ENCODE results near the gene MAP1LC3A.
"Not testable (repeated sequence)": the region's sequence is repeated elsewhere in the genome, so short reads cannot be mapped to it uniquely, and the experiment has no call there.

The MAP1LC3A gene

DNA sequence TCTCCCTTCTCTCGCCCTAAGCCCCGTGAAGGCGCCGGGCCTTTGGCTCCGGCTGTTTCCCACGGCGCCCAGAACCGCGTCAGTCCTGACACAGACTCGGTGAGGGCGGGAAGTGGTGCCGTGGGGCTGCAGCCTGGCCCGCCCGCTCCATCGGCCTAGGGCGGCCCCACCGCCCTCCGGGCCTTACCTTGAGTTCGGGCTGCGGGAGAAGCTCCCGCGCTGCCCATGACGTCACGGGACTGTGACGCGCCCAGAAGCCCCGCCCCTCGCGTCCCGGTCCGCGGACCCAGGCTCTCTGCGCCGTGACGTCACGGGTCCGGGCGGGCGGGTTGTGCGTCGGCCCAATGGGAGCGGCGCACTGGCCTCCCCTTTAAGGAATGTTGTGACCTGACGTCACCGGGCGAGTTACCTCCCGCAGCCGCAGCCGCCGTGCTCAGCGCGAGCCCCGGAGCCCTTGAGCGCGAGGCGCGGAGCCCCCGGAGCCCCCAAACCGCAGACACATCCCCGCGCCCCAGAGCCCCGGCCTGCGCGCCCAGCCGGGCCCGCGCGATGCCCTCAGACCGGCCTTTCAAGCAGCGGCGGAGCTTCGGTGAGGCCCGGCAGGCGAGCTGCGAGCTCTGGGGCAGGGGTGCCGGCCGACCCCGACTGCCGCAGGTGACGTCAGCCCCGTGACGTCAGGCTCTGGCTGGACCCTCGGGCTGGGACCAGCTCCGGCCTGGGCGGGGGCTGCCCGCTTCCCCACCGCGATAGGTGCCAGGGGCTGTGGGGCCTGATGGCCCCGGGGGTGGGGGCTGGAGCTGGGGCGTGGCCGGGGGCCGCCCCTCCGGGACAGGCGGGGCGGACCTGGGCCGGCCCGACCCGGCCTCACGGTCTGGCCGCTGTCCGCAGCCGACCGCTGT is at the start of gene MAP1LC3A:
Gene MAP1LC3A (plus strand): TSS at position 399 of the 899 bp plus-strand sequence. CDS start 151 bp downstream, at position 550.
- DNase-seq (ENCODE audit: low read depth): peak; percentile 91

- no peak for DNase-seq (ENCODE audit: low read depth)
These were observed 47.9 kb upstream of the MAP1LC3A start for GRCh38 chr20:34510575-34510974.

GRCh38 chr20:34511891-34512265 is 46.6 kb upstream of the MAP1LC3A start:
- DNase-seq (ENCODE audit: low read depth): no peak

GRCh38 chr20:34512266-34512954 is 46.1 kb upstream of the MAP1LC3A start:
- no peak for DNase-seq (ENCODE audit: low read depth)

- DNase-seq (ENCODE audit: low read depth): no peak
These were observed 45.5 kb upstream of the MAP1LC3A start for GRCh38 chr20:34512955-34513419.

DNA sequence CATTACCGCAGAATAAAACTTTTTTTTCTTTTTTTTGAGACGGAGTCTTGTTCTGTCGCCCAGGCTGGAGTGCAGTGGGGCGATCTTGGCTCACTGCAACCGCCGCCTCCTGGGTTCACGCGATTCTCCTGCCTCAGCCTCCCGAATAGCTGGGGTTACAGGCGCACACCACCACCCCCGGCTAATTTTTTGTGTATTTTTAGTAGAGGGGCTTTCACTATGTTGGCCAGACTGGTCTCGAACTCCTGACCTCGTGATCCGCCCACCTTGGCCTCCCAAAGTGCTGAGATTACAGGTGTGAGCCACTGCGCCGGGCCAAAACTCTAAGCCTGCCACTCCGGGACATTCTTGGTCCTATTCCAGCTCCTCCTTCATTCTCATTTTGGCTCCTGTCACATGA is 44.5 kb upstream of the MAP1LC3A start:
- DNase-seq (ENCODE audit: low read depth): not testable (repeated sequence)

GRCh38 chr20:34514897-34515483 is 43.5 kb upstream of the MAP1LC3A start:
- no peak for DNase-seq (ENCODE audit: low read depth)

- peak; percentile 29 for DNase-seq (ENCODE audit: low read depth)
These were observed 42.9 kb upstream of the MAP1LC3A start for GRCh38 chr20:34515484-34516246.

GRCh38 chr20:34516247-34517113 is 42.0 kb upstream of the MAP1LC3A start, which contains the start of gene DYNLRB1:
DYNLRB1 (plus strand) TSS chr20:34516422; CDS start chr20:34516459, 37 bp downstream.
- peak; percentile 87 for DNase-seq (ENCODE audit: low read depth)

GRCh38 chr20:34517114-34517505 is 41.4 kb upstream of the MAP1LC3A start:
- DNase-seq (ENCODE audit: low read depth): no peak

- not testable (repeated sequence) for DNase-seq (ENCODE audit: low read depth)
These were observed 39.7 kb upstream of the MAP1LC3A start for GRCh38 chr20:34518863-34519262.

DNA sequence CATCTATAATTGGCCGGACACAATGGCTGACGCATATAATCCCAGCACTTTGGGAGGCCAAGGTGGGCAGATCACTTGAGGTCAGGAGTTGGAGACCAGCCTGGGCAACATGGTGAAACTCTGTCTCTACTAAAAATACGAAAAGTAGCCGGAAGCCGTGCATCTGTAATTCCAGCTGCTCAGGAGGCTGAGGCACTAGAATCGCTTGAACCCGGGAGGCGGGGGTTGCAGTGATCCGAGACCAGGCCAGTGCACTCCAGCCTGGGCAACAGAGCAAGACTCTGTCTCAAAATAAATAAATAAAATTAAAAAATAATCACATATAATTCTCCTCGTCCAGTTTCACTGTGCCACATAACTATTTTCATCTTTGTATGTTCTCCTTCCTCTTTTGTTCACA is 38.7 kb upstream of the MAP1LC3A start:
- not testable (repeated sequence) for DNase-seq (ENCODE audit: low read depth)

GRCh38 chr20:34522969-34523871 is 35.3 kb upstream of the MAP1LC3A start:
- DNase-seq (ENCODE audit: low read depth): no peak

- no peak for DNase-seq (ENCODE audit: low read depth)
These were observed 34.1 kb upstream of the MAP1LC3A start for GRCh38 chr20:34524426-34524825.

GRCh38 chr20:34525342-34525708 is 33.2 kb upstream of the MAP1LC3A start:
- no peak for DNase-seq (ENCODE audit: low read depth)

GRCh38 chr20:34525709-34526416 is 32.7 kb upstream of the MAP1LC3A start:
- DNase-seq (ENCODE audit: low read depth): no peak

DNA sequence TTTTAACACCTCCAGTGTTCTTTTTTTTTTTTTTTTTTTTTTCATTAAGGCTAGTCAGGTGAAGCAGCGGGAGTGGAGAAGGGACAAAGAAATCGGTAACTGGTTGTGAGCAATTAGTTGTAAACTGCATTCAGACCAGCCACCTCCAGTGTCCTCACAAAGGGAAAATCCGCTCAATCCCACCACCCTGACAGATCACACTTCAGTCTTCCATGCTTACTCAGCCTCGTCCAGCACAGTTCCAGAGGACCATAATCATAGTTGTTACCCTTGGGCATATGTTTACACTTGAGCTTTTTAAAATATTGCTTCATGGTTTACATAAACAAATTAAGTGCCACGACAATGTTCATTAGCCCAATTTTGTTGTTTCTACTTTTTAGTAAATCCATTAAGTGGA is 32.1 kb upstream of the MAP1LC3A start:
- no peak for DNase-seq (ENCODE audit: low read depth)

- no peak for DNase-seq (ENCODE audit: low read depth)
These were observed 31.5 kb upstream of the MAP1LC3A start for GRCh38 chr20:34527016-34527415.

- DNase-seq (ENCODE audit: low read depth): no peak
These were observed 29.6 kb upstream of the MAP1LC3A start for GRCh38 chr20:34528921-34529297.

All from stimulated activated CD8-positive, alpha-beta memory T cell treated with anti-CD3 and anti-CD28 coated beads, Interleukin-15, amount 100 ng/mL, for 24 hours (primary cell).